Liver (tissue), 3 donors: Measurements from ENCODE around the gene ENHO.

ENCODE experiments used
- ATF3 ChIP-seq: IDR thresholded peaks from 2 replicates; pipeline ENCODE4 v1.6.1; 2016; ENCODE audit warnings: antibody characterized with exemption
- GABPA ChIP-seq, 2 donors: IDR thresholded peaks in 1 of 2; conservative IDR thresholded peaks in 1 of 2; 2 replicates each; pipeline ENCODE4 v1.6.1; 2016; ENCODE audit warnings: antibody characterized with exemption in 2 of 2, mild to moderate bottlenecking in 1 of 2, moderate library complexity in 1 of 2
- JUND ChIP-seq, 2 donors: IDR thresholded peaks; 2 replicates each; pipeline ENCODE4 v1.6.1; 2016; ENCODE audit warnings: antibody characterized with exemption in 2 of 2
- NR2F2 ChIP-seq: IDR thresholded peaks from 2 replicates; pipeline ENCODE4 v1.6.1; 2016; ENCODE audit warnings: antibody characterized with exemption
- RXRA ChIP-seq, 2 donors: IDR thresholded peaks; 2 replicates each; pipeline ENCODE4 v1.6.1; 2017 to 2018; ENCODE audit warnings: antibody characterized with exemption in 2 of 2, mild to moderate bottlenecking in 1 of 2
- SP1 ChIP-seq: IDR thresholded peaks from 2 replicates; pipeline ENCODE4 v1.6.1; 2018; ENCODE audit warnings: antibody characterized with exemption, mild to moderate bottlenecking
- TAF1 ChIP-seq: conservative IDR thresholded peaks from 2 replicates; pipeline ENCODE4 v1.6.1; 2016; ENCODE audit warnings: antibody characterized with exemption, mild to moderate bottlenecking
- TF ChIP-seq, protein P1 (sequence below): IDR thresholded peaks from 2 replicates; pipeline ENCODE4 v1.6.1; 2016; ENCODE audit warnings: antibody characterized with exemption
- TF ChIP-seq, protein P2 (sequence below): fragments of 150-350 bp; IDR thresholded peaks from 2 replicates; pipeline ENCODE4 v1.5.1; 2017; ENCODE audit warnings: improper control_type of control experiment, low read depth, low read length; ENCODE audit not compliant: missing input control
- TF ChIP-seq, protein P3 (sequence below): IDR thresholded peaks from 2 replicates; pipeline ENCODE4 v1.6.1; 2016; ENCODE audit warnings: antibody characterized with exemption, mild to moderate bottlenecking
- donor health status: healthy.
- donor health status: healthy.

DNA sequence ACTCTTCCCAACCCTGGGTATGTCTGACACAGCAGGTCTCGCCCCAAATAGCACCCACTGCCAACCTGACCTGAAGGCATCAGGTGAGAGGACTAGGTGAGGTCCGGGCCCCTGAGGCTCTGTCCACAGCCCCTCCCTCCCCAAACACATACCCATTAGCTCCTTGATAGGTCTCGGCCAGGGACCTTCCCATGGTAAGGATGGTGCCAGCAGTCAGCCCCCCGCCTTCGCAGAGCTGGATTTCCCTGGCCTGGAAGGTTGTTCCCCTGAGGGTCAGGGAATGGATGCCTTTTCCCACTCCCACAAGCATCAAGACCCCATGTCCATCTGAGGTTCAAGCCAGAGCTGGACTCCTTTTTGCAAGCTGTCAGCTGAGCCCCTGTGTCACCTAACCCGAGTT is 2.7 kb downstream of the ENHO start:
- no peak for TF ChIP-seq JUND (IDR thresholded peaks at IDR 0.05)
- TF ChIP-seq NR2F2 = no peak
- no peak for TF ChIP-seq TAF1
- TF ChIP-seq GABPA (IDR thresholded peaks at IDR 0.05 in 1 of 2, conservative IDR thresholded peaks at IDR 0.05 in 1 of 2) = no peak
- TF ChIP-seq, protein P1, sequence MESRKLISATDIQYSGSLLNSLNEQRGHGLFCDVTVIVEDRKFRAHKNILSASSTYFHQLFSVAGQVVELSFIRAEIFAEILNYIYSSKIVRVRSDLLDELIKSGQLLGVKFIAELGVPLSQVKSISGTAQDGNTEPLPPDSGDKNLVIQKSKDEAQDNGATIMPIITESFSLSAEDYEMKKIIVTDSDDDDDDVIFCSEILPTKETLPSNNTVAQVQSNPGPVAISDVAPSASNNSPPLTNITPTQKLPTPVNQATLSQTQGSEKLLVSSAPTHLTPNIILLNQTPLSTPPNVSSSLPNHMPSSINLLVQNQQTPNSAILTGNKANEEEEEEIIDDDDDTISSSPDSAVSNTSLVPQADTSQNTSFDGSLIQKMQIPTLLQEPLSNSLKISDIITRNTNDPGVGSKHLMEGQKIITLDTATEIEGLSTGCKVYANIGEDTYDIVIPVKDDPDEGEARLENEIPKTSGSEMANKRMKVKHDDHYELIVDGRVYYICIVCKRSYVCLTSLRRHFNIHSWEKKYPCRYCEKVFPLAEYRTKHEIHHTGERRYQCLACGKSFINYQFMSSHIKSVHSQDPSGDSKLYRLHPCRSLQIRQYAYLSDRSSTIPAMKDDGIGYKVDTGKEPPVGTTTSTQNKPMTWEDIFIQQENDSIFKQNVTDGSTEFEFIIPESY = no peak
- TF ChIP-seq, protein P2, sequence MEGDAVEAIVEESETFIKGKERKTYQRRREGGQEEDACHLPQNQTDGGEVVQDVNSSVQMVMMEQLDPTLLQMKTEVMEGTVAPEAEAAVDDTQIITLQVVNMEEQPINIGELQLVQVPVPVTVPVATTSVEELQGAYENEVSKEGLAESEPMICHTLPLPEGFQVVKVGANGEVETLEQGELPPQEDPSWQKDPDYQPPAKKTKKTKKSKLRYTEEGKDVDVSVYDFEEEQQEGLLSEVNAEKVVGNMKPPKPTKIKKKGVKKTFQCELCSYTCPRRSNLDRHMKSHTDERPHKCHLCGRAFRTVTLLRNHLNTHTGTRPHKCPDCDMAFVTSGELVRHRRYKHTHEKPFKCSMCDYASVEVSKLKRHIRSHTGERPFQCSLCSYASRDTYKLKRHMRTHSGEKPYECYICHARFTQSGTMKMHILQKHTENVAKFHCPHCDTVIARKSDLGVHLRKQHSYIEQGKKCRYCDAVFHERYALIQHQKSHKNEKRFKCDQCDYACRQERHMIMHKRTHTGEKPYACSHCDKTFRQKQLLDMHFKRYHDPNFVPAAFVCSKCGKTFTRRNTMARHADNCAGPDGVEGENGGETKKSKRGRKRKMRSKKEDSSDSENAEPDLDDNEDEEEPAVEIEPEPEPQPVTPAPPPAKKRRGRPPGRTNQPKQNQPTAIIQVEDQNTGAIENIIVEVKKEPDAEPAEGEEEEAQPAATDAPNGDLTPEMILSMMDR = no peak
- TF ChIP-seq ATF3 = no peak
- no peak for TF ChIP-seq SP1
- TF ChIP-seq, protein P3, sequence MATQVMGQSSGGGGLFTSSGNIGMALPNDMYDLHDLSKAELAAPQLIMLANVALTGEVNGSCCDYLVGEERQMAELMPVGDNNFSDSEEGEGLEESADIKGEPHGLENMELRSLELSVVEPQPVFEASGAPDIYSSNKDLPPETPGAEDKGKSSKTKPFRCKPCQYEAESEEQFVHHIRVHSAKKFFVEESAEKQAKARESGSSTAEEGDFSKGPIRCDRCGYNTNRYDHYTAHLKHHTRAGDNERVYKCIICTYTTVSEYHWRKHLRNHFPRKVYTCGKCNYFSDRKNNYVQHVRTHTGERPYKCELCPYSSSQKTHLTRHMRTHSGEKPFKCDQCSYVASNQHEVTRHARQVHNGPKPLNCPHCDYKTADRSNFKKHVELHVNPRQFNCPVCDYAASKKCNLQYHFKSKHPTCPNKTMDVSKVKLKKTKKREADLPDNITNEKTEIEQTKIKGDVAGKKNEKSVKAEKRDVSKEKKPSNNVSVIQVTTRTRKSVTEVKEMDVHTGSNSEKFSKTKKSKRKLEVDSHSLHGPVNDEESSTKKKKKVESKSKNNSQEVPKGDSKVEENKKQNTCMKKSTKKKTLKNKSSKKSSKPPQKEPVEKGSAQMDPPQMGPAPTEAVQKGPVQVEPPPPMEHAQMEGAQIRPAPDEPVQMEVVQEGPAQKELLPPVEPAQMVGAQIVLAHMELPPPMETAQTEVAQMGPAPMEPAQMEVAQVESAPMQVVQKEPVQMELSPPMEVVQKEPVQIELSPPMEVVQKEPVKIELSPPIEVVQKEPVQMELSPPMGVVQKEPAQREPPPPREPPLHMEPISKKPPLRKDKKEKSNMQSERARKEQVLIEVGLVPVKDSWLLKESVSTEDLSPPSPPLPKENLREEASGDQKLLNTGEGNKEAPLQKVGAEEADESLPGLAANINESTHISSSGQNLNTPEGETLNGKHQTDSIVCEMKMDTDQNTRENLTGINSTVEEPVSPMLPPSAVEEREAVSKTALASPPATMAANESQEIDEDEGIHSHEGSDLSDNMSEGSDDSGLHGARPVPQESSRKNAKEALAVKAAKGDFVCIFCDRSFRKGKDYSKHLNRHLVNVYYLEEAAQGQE = no peak
- TF ChIP-seq RXRA (IDR thresholded peaks at IDR 0.05) = no peak
